ENCODE data around the gene IL3. TPM values are rescaled to one million over a fixed set of nuclear protein-coding genes. Genes with fewer than 3 reads are reported as not detected.

The IL3 gene
- total RNA-seq, 1 donor from 2014 or later = not detected

GRCh38 chr5:132054697-132055440, 5.6 kb upstream of the IL3 start:
- ATAC-seq (ENCODE audit: poor library complexity) (no peak), DNase-seq (no peak)
- intact Hi-C loops (cut with DNase I) = no loop called here

GRCh38 chr5:132055441-132055807, 5.0 kb upstream of the IL3 start:
- intact Hi-C loops (cut with DNase I) = no loop called here
- no peak for DNase-seq
- ATAC-seq (ENCODE audit: poor library complexity) = no peak

- intact Hi-C loops (cut with DNase I) = no loop called here
- ATAC-seq (ENCODE audit: poor library complexity) = no peak
- DNase-seq = no peak
Measured at GRCh38 chr5:132055808-132056609, 4.4 kb upstream of the IL3 start.

- intact Hi-C loops (cut with DNase I) = no loop called here
- ATAC-seq (ENCODE audit: poor library complexity) (no peak), DNase-seq (no peak)
Measured at GRCh38 chr5:132056610-132057497, 3.6 kb upstream of the IL3 start.

- intact Hi-C loops (cut with DNase I) = no loop called here
- DNase-seq (no peak), ATAC-seq (ENCODE audit: poor library complexity) (no peak)
Measured at GRCh38 chr5:132057498-132058255, 2.8 kb upstream of the IL3 start.

GRCh38 chr5:132058646-132059042, 1.8 kb upstream of the IL3 start:
- intact Hi-C loops (cut with DNase I) = no loop called here
- ATAC-seq (ENCODE audit: poor library complexity) (no peak), DNase-seq (no peak)

- ATAC-seq (ENCODE audit: poor library complexity) = no peak
- intact Hi-C loops (cut with DNase I) = no loop called here
- no peak for DNase-seq
Measured at GRCh38 chr5:132059043-132059695, 1.3 kb upstream of the IL3 start.

GRCh38 chr5:132059696-132060500, 557 bp upstream of the IL3 start:
- no peak for ATAC-seq (ENCODE audit: poor library complexity)
- no peak for DNase-seq
- intact Hi-C loops (cut with DNase I) = loop anchor here (5.0 to 10.0 kb wide), 2 partner anchors 125 to 473 kb away; no protein-coding TSS in a partner anchor

GRCh38 chr5:132063090-132063911, 2.8 kb downstream of the IL3 start:
- DNase-seq = peak; percentile 82
- intact Hi-C loops (cut with DNase I) = loop anchor here (5.0 to 10.0 kb wide), 2 partner anchors 122 to 476 kb away; no protein-coding TSS in a partner anchor
- ATAC-seq (ENCODE audit: poor library complexity) = peak; percentile 75

- intact Hi-C loops (cut with DNase I) = loop anchor here (5.0 to 10.0 kb wide), 2 partner anchors 121 to 477 kb away; no protein-coding TSS in a partner anchor
- ATAC-seq (ENCODE audit: poor library complexity) (no peak), DNase-seq (no peak)
Measured at GRCh38 chr5:132064140-132064539, 3.7 kb downstream of the IL3 start.

- DNase-seq = peak; percentile 72
- peak; percentile 84 for ATAC-seq (ENCODE audit: poor library complexity)
- intact Hi-C loops (cut with DNase I) = loop anchor here (5.0 to 10.0 kb wide), 2 partner anchors 120 to 478 kb away; no protein-coding TSS in a partner anchor
Measured at GRCh38 chr5:132064738-132065331, 4.4 kb downstream of the IL3 start.

- ATAC-seq (ENCODE audit: poor library complexity) = peak; percentile 72
- peak; percentile 66 for DNase-seq
- intact Hi-C loops (cut with DNase I) = loop anchor here (10.0 kb wide), 1 partner anchor 119 kb away; no protein-coding TSS in a partner anchor
Measured at GRCh38 chr5:132065351-132065937, 5.0 kb downstream of the IL3 start.

- intact Hi-C loops (cut with DNase I) = loop anchor here (10.0 kb wide), 1 partner anchor 119 kb away; no protein-coding TSS in a partner anchor
- ATAC-seq (ENCODE audit: poor library complexity) = no peak
- DNase-seq = no peak
Measured at GRCh38 chr5:132065951-132066701, 5.7 kb downstream of the IL3 start.

- intact Hi-C loops (cut with DNase I) = loop anchor here (10.0 kb wide), 1 partner anchor 118 kb away; no protein-coding TSS in a partner anchor
- DNase-seq (no peak), ATAC-seq (ENCODE audit: poor library complexity) (no peak)
Measured at GRCh38 chr5:132066871-132067270, 6.4 kb downstream of the IL3 start.
